Activated T-cell treated with anti-CD3 and anti-CD28 coated beads, Interleukin-2, amount 50 U/mL, for 24 hours (primary cell): Measurements from ENCODE around the gene MED15.

ENCODE experiments used
- DNase-seq: peaks from one replicate; pipeline ENCODE4 v3.0.0-alpha.2; 2020
- H3K27ac Mint-ChIP-seq: 2 replicates; pipeline ENCODE4 v1.8.0; 2020; ENCODE audit warnings: mild to moderate bottlenecking, mixed read lengths
- H3K27me3 Mint-ChIP-seq: 2 replicates; pipeline ENCODE4 v1.8.0; 2020; ENCODE audit warnings: mixed read lengths
- H3K36me3 Mint-ChIP-seq: 2 replicates; pipeline ENCODE4 v1.8.0; 2020; ENCODE audit warnings: low read depth, mixed read lengths
- H3K4me1 Mint-ChIP-seq: 2 replicates; pipeline ENCODE4 v1.8.0; 2020; ENCODE audit warnings: low read depth, mixed read lengths
- H3K4me3 Mint-ChIP-seq: 2 replicates; pipeline ENCODE4 v1.8.0; 2020; ENCODE audit warnings: mild to moderate bottlenecking, moderate library complexity, mixed read lengths
- H3K9me3 Mint-ChIP-seq: 2 replicates; pipeline ENCODE4 v1.8.0; 2020; ENCODE audit warnings: mixed read lengths

MED15 gene

DNA sequence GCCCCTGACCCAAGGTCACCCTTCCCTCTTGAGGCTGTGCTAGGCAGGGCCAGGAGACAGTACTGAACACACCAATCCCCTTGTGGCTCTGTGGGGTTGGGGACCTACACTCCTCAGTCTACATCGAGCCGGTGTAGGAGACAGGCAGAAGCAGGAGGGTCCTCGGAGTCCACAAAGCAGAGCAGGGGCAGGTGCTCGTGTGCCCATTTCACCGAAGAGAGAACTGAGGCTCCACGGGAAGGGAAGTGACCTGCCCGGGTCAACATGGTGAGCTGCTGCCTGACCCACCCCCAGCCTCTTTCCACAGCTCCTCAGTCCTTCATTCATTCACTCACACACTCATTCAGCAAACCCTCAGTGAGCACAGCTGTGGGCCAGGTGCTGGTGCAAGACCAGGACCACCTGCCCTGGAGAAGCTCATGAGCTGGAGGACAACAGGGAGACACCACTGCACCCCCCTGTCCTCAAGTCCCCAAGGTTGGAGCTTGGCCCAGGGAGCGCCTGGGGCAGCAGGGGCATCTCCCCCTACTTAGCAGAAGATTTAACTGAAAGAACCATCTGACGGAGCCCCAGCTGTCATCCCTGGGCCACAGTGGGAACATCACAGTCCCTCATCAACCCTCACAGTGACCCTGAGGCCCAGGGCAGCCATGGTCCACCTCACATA lies 127.3 kb downstream of the MED15 start:
- H3K9me3 Mint-ChIP-seq, result peaks cover 1% of the 10 kb centered on the region

DNA sequence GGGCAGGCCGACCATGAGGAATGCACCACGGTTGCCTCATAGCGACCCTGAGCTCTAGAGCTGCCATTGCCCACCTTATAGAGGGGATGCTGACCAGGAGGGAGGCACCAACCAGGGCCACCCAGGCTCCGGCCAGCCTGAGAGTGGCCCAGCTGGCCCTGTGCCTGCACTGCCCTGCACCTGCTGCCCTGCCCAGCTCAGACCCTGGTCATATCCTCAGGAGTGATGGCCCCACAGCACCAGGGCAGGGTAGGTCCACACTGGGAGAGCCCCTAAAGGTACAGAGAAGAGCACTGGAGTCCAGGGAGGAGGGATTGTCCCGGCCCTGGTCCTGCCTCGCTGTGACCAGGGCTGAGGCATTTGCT lies 127.8 kb downstream of the MED15 start:
- H3K27ac Mint-ChIP-seq, result no peak overlapping the region
- no peak for DNase-seq
- no peak overlapping the region for H3K4me3 Mint-ChIP-seq
- no peaks in the 10 kb centered on the region for H3K36me3 Mint-ChIP-seq
- H3K4me1 Mint-ChIP-seq, result peaks cover 3% of the 10 kb centered on the region
- peaks cover 19% of the 10 kb centered on the region for H3K27me3 Mint-ChIP-seq
- H3K9me3 Mint-ChIP-seq, result peaks cover 4% of the 10 kb centered on the region

More for the DNA sequence above, 127.3 kb downstream of the MED15 start:
- Mint-ChIP-seq H3K27me3 (peaks cover 16% of the 10 kb centered on the region), H3K4me3 (no peak overlapping the region), H3K4me1 (peaks cover 3% of the 10 kb centered on the region), H3K36me3 (no peaks in the 10 kb centered on the region), H3K27ac (no peak overlapping the region)
- no peak for DNase-seq

DNA sequence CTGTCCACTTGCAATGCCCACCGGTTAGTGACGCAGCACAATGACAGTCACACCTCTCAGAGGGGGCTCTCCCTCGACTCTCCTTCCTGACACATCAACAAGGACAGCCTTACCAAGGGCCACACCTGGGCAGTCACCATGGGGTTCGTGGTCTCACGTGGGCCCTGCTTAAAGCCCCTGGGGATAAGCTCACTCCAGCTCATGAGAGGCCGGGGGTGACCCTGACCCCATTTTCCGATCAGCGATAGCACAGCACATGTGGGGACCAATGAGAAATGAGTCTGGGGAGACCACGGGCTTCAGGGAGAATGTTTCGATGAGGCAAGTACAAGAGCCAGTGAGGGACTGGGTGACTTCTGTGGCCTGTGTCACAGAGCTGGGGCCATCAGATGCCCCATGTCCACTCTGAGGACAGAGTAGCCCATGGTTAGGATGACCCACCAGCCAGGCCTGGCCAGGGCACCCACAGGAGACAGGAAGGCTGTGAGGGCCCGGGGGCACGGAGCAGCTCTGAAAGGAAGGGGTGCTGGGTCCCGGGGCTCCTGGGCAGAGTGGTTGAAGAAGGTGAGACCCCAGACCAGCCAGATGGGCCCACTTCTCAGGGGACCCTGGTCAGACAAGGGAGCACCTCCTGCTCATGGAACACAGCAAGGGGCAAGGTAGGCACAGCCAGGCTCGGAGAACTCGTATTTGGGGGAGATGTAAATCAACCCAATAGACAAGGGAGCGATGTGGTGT lies 128.8 kb downstream of the MED15 start:
- peaks cover 19% of the 10 kb centered on the region for H3K27me3 Mint-ChIP-seq
- H3K36me3 Mint-ChIP-seq, result no peaks in the 10 kb centered on the region
- no peak overlapping the region for H3K4me3 Mint-ChIP-seq
- peaks cover 3% of the 10 kb centered on the region for H3K4me1 Mint-ChIP-seq
- peaks cover 4% of the 10 kb centered on the region for H3K9me3 Mint-ChIP-seq
- DNase-seq, result no peak
- H3K27ac Mint-ChIP-seq, result no peak overlapping the region

DNA sequence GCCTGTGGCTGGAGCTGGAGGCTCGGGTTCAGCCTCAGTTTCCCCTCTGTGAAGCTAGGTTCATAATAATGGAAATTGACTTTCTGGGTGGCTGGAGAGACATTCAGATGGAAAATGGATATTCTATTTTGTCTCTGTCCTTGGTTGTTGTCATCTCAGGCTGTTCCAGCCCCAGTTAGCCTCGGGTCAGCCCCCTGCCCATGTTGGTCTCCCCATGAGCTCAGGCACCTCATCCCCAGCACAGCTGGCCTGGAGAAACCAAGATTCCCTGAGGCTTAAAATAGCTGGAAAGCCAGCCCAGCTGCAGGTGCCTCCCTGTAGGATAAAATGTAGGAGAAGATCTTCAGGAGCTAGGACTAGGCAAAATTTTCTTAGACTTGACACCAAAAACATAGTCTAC lies 129.5 kb downstream of the MED15 start:
- no peak overlapping the region for H3K27ac Mint-ChIP-seq
- H3K4me3 Mint-ChIP-seq, result no peak overlapping the region
- no peak for DNase-seq
- H3K4me1 Mint-ChIP-seq, result peaks cover 3% of the 10 kb centered on the region
- peaks cover 4% of the 10 kb centered on the region for H3K9me3 Mint-ChIP-seq
- peaks cover 19% of the 10 kb centered on the region for H3K27me3 Mint-ChIP-seq
- no peaks in the 10 kb centered on the region for H3K36me3 Mint-ChIP-seq
